GM19025 (cell line): ENCODE data around the gene USP13.
"Not testable (repeated sequence)": the region's sequence is repeated elsewhere in the genome, so short reads cannot be mapped to it uniquely, and the experiment has no call there.

Source experiments
- ATAC-seq: cut with Tn5 transposase; IDR thresholded peaks from one replicate; pipeline ENCODE4 v1.9.1; 2021; ENCODE audit warnings: mild to moderate bottlenecking, low read depth, moderate library complexity; ENCODE audit not compliant: unreplicated experiment

The USP13 gene

DNA sequence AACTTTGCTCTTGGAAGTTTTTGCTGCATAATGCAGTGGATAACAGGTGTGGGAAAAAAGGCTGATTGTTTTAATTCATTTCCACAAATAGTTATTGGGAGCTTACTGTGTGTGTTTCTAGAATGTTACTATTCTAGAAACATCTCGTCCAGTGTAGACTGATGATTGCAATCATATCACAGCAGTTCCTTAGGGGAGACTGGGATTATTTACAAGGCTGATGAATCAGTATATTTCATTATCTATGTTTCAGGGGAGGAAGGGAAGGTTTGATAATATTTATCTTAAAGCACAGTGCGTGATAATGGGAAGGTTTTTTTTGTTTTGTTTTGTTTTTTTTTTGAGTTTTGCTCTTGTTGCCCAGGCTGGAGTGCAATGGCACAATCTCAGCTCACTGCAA, 2.4 kb downstream of the USP13 start:
- ATAC-seq: no peak

DNA sequence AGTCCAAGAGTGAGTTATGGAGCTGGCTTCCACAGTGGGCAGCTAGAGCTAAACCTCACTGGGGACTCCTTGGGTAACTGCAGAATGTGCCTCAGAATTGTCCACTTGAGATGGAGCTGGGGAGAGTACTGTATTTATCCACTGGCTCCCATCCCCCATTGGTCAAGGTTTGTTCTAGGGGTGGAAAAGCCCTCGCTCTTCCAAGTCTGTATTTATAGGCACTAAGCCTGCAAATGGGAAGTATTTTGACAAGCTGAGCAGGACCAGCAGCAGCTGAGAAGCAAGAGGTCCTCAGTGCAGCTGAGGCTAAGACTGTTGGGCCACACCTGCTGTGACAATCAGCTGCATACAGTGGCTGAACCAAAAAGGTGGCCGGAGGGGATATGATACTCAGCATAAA, 5.8 kb downstream of the USP13 start:
- no peak for ATAC-seq

DNA sequence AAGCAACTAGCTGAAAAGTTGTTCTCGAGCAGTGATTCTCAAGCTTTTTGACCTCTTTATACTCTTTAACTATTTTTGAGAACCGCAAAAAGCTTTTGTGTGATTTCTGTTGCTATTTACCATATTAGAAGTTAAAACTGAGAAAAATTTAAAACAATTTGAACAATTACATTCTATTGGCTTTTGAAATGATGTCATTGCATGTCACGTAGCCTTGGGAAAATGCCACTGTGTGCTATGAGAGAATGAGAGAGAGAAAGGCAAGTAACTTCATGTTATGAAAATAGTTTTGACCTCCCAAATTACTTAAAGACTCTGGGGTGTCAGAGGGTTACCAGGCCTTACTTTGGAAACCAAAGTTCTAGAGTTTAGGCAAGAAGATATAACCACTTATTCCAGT, 8.0 kb downstream of the USP13 start:
- no peak for ATAC-seq

DNA sequence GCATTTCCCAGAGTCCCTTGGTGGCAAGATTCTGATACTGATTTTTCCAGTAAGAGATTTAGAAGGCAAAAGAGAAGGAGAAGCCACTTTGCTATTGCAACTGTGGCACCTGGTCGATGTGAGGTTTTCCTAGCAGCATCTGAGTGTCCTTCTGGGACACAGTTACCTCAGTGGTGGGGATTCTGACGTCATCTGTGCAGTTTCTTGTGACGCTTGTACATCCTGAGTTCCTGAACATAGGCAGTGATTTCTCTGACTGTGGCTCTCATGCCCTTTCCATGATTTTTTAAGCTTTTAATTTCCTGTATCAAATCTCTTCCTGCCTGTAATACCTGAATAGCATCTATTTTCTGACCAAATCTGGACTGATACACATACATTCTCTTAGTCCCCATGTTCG, 8.9 kb downstream of the USP13 start:
- ATAC-seq: no peak

DNA sequence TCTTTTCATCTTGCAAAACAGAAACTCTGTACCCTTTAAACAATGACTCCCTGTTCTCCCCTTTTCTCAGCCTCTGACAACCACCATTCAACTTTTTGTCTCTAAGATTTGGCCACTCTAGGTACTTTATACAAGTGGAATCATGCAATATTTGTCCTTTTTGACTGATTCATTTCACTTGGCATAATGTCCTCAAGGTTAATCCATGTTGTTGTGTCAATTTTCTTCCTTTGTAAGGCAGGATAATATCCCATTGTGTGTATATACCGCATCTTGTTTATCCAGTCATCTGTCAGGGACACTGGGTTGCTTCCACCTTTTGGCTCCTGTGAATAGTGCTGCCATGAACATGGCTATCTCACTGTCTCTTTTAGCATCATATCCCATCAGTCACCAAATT, 10.3 kb downstream of the USP13 start:
- ATAC-seq: no peak

DNA sequence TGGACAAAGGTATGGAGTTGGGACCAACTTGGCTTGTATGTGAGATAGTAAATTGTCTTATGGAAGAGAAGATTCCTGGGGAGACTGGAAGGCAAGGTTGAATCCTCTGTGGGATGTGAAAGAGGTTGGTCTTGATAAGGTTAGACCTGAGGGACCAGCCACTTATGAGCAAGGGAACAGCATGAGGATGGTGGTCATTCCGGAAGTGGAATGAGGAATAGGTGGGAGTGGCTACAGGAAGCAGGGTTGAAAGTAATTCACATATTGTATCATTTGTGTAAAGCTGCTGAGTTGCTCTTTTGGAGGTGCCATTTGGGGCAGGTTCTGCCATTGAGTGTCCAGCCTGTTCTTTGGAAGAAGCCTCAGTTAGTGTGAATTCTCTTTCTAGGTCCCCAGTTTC, 13.2 kb downstream of the USP13 start:
- ATAC-seq: no peak

DNA sequence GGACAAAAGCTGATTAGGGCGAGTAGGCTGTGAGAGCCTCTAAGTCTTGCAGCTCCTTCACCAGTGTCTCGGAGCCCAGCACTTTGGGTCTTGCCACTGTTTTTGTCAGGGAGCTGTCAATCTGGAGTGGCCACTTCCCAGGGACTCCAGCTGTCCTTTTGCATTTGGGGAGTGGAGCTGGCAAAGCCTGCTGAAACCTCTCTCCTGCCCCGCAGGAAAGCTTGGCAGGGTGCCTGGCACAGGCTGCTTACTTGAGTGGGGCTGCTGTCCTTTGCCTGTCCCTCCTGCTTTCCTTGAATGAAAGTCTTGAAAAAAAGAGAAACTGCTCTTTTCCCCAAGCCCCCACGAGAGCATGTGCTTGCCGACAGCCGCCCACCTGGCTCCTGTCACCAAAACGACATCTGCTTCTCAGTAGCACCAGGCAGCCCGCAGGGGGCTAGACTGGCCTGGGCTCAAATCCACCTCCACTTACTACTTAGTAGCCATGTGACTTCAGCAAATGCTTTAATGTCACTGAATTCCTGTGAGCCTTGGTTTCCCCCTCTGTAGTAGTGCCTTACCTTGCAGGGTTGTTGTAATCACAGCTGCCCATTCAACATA, 13.7 kb downstream of the USP13 start:
- ATAC-seq: no peak

DNA sequence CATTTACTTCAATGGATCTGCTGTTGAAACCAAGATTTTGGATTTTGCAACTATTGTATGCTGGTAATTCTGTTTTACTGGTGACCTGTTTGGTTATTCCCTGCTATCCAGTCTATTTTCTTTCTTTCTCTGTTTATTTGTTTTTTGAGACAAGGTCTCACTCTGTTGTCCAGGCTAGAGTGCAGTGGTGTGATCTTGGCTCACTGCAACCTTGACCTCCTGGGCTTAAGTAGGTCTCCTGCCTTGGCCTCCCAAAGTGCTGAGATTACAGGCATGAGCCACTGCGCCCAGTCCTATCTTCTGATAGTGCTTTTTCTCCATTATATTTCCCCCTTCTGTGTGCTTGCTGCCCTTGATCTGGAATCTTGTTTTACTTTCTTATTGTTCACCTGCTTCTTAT, 15.6 kb downstream of the USP13 start:
- ATAC-seq: no peak

DNA sequence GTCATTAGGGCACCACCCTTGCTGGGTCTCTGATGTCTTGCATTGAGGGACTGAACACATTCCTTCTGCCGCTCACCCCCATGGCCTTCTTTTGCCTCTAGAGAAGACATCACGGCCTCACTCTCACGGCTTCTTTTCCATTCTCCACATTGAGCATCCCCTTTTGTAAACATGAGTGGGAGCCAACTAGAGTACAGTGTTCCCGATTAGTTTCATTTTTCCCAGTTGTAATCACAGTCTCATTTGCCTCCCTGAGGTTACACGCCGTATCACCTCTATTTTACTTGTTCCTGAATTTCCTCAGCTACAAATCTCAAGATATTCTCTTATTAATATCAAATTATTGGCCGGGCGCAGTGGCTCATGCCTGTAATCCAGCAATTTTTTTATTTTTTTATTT, 17.5 kb downstream of the USP13 start:
- ATAC-seq: no peak

DNA sequence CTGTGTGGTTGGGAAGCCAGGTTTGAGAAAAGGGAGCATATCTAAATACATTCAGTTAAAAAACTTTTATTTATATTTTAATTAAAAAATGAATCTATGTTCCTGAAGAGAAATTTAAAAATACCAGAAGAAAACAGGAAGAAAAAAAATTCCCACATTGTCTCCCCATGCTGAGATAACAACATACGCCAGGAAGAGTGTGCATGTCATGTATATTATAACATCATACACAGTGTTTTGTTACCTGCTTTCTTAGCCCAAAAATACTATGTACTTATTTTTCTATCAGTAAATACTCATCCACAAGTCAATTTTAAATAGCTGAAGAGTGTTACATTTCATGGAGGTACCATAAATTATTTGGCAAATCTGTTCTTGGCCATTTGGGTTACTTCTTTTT, 18.5 kb downstream of the USP13 start:
- ATAC-seq: no peak

DNA sequence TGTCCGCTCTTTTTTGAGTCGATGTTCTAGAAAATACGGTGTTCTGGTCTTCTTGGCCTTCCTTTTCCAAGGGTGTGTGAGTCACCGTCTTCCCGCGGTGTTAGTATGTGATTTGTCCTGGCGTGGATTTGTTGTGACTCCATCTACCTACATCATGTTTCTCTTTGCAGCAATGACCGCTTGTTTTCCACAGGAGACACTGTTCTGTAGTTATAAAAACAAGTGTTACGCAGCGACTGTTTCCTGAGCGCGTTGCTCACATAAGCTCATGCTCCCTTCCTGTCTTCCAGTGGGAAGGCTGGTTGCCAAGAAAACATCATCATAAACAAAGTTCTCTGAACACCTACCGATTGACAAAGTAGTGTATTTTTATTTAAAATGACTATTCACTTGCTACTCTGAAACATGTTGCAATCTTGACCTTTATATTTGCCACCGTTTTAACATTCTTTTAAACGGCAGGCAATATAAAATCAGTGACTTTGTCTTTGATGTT, 19.0 kb downstream of the USP13 start:
- no peak for ATAC-seq

DNA sequence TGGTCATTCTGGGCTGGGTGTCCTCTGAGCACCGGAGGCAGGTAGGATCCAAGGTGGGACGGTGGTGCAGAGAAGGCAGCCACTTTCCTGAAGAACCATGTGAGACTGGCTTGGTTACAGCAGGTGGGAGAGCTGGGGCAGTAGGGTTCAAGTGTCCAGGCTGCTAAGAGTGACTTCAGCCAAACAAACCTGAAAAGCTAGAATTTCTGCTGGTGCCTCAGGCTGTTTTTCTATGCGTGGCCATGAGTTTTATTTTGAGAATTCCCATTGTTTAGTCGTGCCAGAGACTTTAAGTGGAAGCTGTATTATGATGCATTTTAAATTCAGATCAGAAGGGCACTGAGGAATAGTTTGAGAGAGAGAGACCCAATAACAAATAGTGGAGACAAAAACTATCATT, 20.1 kb downstream of the USP13 start:
- ATAC-seq: no peak

DNA sequence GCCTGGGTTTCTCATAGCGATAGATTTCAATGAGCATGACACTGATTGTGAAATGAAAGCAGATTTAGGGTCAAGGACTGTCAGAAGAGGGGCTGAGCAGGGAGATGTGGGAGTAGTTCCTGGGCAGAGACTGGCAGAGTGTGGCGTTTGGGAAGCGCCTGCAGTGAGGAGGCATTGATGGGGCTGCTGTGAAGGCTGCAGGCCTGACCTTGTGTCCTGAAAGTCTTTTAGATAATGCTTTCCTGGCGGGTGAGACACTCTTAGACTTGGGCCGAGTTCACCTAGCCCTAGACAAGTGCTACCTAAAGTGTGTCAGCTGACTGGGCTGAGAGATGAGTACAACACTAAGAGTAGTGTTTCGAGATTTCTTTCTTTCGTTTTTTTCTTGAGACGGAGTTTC, 20.7 kb downstream of the USP13 start:
- ATAC-seq: no peak

DNA sequence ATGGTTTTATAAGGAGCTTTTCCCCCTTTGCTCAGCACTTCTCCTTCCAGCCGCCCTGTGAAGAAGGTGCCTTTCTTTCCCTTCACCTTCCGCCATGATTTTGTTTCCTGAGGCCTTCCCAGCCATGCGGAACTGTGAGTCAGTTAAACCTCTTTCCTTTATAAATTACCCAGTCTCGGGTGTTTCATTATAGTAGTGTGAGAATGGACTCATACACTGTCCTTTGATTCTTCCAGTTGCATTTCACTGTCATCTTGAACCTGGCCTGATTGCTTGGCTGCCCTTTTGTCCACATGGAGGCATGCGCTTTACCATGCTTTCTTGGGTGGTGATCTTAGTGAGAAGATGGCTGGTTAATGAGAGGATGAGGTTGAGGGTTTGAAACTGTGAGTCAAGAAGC, 23.2 kb downstream of the USP13 start:
- ATAC-seq: no peak

DNA sequence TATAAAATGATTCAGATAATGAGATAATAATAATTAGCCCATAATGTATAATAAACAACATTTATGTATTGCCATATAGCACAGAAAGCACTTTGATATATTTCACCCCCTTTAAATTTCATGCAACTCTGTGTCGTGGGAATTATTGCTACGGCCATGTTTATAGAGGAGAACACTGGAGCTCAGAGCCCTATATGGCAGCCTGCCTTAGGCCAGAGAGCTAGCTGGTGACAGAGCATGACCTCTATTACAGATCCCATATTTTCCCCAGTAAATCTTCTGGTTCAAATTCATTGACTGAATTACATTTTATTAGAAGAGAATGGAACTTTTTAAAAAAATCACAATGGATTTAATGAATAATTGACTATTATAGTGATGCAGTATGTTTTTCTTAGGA, 25.0 kb downstream of the USP13 start:
- ATAC-seq: no peak

DNA sequence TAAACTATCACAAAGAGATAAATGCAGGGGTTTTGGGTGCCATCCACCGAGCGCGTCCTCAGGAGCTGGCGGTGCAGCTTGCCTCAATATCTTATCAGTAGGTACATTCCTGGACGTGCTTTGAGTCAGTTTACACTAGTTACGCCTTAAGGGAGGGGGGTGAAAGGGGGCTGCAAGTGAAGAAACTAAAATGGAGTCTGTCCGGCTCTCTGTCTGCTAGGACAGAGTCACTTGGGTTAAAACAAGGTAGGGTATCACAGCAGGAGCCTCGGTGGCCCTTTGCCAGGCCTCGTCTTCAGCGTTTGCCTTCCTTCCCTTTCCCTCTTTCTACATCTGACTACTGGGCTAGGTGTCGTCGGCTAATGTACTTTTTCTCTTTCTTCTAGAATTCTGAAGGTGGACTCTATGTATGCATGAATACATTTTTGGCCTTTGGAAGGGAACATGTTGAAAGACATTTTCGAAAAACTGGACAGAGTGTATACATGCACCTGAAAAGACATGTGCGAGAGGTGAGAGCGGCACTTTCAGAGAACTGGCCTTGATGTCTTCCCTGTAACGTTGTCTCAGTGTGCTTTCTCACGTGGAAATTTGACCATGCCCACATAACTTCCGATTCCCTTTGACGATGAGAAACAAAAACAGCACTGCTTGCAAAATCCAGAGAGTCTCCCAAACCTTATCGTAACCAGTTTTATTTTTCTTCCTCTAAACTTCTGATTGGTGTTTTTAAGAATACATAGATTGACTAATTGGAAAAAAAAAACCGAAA, 28.8 kb downstream of the USP13 start:
- ATAC-seq: no peak

DNA sequence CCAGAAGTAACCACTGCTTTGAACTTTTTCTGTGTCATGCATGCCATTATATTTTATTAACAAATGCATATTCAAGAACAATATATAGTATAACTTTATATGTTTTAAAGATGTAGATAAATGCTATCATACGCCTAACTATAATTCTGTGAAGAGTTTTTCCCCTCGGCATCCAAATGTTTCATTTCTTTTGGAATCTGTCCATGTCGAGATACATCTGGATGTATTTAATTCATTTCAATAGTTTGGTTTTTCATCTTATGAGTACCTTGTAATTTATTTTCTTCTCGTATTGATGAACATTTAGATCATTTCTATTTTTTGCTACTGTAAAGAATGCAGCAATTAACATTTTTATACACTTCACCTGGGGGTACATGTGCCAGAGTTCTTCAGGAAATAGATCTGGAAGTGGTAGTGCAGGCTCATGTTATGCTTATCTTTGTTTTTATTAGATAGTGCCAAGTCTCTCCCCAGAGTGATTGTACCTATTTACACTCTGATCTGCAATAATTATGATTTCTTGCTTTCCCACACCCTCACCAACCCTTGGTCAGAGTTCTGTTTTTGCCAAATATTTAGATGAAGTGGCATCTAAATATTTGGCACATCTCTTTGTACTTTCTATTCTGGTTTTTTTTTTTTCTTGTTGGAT, 29.7 kb downstream of the USP13 start:
- ATAC-seq: no peak

DNA sequence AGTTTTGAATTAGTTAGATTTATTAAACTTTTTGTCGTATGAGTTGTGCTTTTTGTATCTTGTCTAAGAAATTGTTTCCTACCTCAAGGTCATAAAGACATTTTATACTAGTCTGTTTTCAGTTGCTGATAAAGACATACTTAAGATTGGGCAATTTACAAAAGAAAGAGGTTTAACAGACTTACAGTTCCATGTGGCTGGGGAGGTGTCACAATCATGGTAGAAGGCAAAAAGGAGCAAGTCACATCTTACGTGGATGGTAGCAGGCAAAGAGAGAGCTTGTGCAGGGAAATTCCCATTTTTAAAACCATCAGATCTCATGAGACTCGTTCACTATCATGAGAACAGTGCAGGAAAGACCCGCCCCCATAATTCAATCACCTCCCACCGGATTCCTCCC, 30.4 kb downstream of the USP13 start:
- not testable (repeated sequence) for ATAC-seq

DNA sequence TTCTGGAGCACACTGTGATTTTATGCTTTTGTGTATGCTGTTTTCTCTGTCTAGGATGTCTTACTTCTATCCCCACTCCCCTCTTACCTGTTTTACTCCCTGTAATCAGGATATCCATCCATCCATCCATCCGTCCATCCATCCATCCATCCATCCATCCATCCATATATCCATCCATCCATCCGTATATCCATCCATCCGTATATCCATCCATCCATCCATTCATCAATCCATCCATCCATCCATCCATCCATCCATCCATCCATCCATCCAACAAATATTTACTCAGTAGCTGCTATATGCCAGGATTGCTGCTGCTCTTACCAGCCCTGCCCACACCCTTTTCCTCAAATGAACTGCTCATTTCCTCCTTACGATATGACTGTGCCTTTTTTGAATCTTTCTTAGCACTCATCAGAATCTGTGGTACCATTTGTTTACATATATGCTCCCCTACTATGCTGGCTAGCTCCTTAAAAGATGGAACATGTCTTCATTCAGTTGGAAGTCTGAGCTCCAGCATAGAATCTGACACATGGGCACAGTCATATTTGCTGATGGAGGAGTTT, 35.2 kb downstream of the USP13 start:
- ATAC-seq: no peak

DNA sequence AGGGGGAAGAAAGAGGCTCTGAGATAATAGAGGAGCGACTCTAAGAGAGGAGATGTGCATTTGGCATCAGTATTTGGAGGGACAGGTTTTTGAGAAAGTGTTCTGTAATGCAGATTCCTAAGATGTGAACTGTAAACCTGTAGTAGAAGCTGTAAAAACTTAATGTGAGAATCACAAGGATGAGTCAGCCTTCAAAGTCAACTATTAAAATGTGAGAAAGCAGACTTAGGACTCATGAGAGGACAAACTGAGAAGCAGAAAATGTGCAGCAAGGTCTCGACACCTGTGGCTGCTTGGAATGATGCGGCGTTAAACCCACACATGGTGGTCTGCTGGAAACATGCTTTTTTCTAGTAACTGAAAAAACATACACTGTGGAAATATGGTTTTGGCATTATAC, 36.0 kb downstream of the USP13 start:
- ATAC-seq: no peak

DNA sequence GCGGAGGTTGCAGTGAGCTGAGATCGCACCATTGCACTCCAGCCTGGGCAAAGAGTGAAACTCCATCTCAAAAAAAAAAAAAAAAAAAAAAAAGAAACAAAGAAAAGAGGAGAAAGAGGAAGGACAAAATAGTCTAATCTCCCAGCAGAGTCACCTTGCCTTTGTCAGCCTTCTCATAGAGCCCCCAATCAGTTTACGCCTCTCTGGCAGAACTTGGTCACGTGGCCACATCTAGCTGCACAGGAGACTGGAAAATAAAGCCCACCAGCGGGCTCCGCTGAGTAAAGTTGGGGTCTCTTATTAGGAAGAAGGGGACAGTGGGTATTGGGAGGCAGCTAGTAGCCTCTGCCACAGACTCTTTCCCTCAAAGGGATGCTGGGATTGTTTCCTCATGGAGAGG, 41.9 kb downstream of the USP13 start:
- ATAC-seq: no peak
